ENCODE measurements around the gene TRPM1. TPM values are rescaled to one million over a fixed set of nuclear protein-coding genes. Genes with fewer than 3 reads are reported as not detected.
A peak's percentile ranks its signal among the peaks of the same experiment; 100 is the strongest.

The TRPM1 gene
- total RNA-seq, 1 experiment from 2014 or later: 0.77 TPM

DNA sequence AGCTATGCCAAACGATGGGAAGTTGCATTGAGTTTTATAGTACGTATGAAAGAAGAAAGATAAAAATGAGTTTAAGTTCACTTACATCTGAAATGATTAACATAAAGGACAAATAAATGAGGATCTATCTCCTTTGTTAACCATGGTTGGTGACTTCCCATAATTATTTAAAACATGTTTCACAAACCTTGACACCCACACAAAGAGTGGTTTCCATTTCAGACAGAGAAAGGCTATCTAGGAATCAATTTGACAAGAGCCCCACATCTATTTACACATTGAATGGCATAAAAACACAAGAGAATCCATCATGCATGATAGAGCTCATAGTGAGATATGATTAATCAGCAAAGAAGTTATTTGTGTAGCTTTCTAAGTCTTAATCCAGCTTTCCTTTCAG is 95.9 kb downstream of the TRPM1 start (continued):
- TF ChIP-seq EMX1 (CRISPR knock-in tag; IDR thresholded peaks at IDR 0.05) (no peak), ETV6 (CRISPR knock-in tag; IDR thresholded peaks at IDR 0.05) (no peak), ZNF219 (CRISPR knock-in tag; IDR thresholded peaks at IDR 0.05; ENCODE audit: borderline replicate concordance) (no peak), ZNF396 (CRISPR knock-in tag; IDR thresholded peaks at IDR 0.05; ENCODE audit: borderline replicate concordance) (no peak)
- TF ChIP-seq, protein P1, sequence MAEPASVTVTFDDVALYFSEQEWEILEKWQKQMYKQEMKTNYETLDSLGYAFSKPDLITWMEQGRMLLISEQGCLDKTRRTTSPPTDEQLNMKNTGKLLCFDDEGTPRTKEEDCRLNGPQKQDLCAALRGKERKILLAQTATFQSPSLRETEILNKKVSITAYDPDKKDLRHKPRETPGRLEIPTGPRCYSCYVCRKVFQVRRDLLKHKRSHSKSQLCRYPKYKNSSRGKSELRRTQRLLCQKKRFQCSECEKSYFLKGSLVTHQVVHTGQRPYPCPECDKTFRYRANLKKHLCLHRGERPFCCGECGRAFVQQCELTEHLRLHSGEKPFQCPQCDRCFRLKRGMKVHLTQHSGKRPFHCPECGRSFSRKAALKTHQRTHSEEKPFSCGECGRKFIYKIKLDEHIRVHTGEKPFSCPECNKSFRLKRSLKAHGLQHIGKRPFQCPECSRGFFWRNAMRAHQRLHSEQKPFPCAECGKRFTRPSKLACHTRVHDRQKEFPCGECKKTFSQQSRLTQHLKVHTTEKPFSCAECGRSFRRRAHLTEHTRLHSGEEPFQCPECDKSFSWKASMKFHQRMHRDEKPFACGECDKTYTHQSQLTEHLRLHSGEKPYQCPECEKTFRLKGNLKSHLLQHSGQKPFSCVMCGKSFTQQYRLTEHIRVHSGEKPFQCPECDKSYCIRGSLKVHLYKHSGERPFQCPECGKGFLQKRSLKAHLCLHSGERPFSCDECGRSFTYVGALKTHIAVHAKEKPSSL (CRISPR knock-in tag; conservative IDR thresholded peaks at IDR 0.05): no peak
- TF ChIP-seq, protein P2, sequence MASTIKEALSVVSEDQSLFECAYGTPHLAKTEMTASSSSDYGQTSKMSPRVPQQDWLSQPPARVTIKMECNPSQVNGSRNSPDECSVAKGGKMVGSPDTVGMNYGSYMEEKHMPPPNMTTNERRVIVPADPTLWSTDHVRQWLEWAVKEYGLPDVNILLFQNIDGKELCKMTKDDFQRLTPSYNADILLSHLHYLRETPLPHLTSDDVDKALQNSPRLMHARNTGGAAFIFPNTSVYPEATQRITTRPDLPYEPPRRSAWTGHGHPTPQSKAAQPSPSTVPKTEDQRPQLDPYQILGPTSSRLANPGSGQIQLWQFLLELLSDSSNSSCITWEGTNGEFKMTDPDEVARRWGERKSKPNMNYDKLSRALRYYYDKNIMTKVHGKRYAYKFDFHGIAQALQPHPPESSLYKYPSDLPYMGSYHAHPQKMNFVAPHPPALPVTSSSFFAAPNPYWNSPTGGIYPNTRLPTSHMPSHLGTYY (CRISPR knock-in tag; IDR thresholded peaks at IDR 0.05): no peak

DNA sequence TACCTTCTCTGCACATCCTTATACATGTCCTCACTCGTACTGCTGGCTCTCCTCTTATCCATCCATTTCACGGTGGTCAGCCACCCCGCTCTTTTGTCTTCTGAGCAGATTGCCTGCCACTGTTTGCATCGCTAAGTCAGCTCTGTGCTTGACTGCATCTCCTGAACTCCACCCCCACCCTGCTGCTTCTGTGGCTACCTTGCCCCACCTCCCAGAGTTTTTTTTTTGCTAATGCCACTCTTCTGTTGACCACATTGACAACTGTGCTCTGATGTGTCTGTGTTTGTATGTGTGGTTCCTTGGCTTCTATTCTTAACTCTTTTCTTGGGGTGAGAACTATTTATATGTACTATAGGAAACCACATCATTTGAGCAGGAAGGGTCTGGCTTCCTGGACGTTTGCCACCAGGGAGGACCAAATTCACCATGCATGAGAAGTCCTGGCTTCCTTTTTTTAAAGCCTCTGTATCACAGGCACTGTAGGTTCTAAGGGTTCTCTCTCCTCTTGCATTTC is 97.2 kb downstream of the TRPM1 start:
- ATAC-seq (peak; percentile 89), DNase-seq (ENCODE audit: low spot score) (peak; percentile 34)
- Mint-ChIP-seq H3K4me1 (peaks cover 18% of the 10 kb centered on the region), H3K9me3 (no peaks in the 10 kb centered on the region), H3K27me3 (ENCODE audit: low read depth) (no peaks in the 10 kb centered on the region), H3K4me3 (no peak overlapping the region), H3K36me3 (no peaks in the 10 kb centered on the region), H3K27ac (no peak overlapping the region; the same call in 1 of the 2 replicates)
- CTCF ChIA-PET: interaction anchor here (0.8 to 1.7 kb wide), 2 partner anchors 125 to 126 kb away, joined by 3 to 5 read pairs; no protein-coding TSS in a partner anchor
- TF ChIP-seq, protein P3, sequence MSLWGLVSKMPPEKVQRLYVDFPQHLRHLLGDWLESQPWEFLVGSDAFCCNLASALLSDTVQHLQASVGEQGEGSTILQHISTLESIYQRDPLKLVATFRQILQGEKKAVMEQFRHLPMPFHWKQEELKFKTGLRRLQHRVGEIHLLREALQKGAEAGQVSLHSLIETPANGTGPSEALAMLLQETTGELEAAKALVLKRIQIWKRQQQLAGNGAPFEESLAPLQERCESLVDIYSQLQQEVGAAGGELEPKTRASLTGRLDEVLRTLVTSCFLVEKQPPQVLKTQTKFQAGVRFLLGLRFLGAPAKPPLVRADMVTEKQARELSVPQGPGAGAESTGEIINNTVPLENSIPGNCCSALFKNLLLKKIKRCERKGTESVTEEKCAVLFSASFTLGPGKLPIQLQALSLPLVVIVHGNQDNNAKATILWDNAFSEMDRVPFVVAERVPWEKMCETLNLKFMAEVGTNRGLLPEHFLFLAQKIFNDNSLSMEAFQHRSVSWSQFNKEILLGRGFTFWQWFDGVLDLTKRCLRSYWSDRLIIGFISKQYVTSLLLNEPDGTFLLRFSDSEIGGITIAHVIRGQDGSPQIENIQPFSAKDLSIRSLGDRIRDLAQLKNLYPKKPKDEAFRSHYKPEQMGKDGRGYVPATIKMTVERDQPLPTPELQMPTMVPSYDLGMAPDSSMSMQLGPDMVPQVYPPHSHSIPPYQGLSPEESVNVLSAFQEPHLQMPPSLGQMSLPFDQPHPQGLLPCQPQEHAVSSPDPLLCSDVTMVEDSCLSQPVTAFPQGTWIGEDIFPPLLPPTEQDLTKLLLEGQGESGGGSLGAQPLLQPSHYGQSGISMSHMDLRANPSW (CRISPR knock-in tag; conservative IDR thresholded peaks at IDR 0.05; ENCODE audit: low read depth): no peak
- POLR2A ChIA-PET: interaction anchor here (0.7 kb wide), 1 partner anchor 12 kb away, joined by 3 read pairs; no protein-coding TSS in a partner anchor

DNA sequence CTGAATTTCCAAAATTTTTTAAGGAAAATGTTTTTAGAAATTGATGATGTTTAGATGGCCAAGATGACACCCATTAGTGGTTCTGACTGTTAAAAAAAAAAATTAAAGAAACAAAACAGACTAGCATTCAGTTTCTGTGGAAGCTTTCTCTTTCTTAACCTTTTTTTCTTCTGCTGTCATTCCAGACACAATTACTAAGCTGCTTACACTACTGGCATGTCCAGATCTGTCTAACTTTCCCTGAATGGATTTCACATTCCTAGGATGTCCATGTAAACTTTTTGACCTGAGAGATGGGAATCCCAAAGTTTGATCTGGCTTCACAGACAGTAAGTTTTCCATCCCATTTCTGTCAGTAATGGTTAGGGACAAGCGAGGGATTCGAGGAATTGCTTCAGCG is 99.8 kb downstream of the TRPM1 start:
- Mint-ChIP-seq H3K27me3 (ENCODE audit: low read depth) (no peaks in the 10 kb centered on the region), H3K36me3 (no peaks in the 10 kb centered on the region), H3K4me3 (no peak overlapping the region), H3K27ac (no peak overlapping the region), H3K4me1 (peaks cover 18% of the 10 kb centered on the region), H3K9me3 (no peaks in the 10 kb centered on the region)
- POLR2A ChIA-PET: no interaction called here
- no peak for ATAC-seq
- no peak for DNase-seq (ENCODE audit: low spot score)
- CTCF ChIA-PET: interaction anchor here (0.7 kb wide), 1 partner anchor 64 kb away, joined by 4 read pairs; no protein-coding TSS in a partner anchor
- TF ChIP-seq, protein P4, sequence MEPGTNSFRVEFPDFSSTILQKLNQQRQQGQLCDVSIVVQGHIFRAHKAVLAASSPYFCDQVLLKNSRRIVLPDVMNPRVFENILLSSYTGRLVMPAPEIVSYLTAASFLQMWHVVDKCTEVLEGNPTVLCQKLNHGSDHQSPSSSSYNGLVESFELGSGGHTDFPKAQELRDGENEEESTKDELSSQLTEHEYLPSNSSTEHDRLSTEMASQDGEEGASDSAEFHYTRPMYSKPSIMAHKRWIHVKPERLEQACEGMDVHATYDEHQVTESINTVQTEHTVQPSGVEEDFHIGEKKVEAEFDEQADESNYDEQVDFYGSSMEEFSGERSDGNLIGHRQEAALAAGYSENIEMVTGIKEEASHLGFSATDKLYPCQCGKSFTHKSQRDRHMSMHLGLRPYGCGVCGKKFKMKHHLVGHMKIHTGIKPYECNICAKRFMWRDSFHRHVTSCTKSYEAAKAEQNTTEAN (CRISPR knock-in tag; IDR thresholded peaks at IDR 0.05): no peak
- TF ChIP-seq NFE2L1 (CRISPR knock-in tag; IDR thresholded peaks at IDR 0.05): no peak
- TF ChIP-seq, protein P5, sequence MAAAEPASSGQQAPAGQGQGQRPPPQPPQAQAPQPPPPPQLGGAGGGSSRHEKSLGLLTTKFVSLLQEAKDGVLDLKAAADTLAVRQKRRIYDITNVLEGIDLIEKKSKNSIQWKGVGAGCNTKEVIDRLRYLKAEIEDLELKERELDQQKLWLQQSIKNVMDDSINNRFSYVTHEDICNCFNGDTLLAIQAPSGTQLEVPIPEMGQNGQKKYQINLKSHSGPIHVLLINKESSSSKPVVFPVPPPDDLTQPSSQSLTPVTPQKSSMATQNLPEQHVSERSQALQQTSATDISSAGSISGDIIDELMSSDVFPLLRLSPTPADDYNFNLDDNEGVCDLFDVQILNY (CRISPR knock-in tag; IDR thresholded peaks at IDR 0.05): no peak
- TF ChIP-seq, protein P6, sequence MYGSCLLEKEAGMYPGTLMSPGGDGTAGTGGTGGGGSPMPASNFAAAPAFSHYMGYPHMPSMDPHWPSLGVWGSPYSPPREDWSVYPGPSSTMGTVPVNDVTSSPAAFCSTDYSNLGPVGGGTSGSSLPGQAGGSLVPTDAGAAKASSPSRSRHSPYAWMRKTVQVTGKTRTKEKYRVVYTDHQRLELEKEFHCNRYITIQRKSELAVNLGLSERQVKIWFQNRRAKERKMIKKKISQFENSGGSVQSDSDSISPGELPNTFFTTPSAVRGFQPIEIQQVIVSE (CRISPR knock-in tag; IDR thresholded peaks at IDR 0.05; ENCODE audit: borderline replicate concordance): no peak
- TF ChIP-seq, protein P7, sequence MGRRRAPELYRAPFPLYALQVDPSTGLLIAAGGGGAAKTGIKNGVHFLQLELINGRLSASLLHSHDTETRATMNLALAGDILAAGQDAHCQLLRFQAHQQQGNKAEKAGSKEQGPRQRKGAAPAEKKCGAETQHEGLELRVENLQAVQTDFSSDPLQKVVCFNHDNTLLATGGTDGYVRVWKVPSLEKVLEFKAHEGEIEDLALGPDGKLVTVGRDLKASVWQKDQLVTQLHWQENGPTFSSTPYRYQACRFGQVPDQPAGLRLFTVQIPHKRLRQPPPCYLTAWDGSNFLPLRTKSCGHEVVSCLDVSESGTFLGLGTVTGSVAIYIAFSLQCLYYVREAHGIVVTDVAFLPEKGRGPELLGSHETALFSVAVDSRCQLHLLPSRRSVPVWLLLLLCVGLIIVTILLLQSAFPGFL (CRISPR knock-in tag; IDR thresholded peaks at IDR 0.05; ENCODE audit: borderline replicate concordance): no peak
- TF ChIP-seq, protein P8, sequence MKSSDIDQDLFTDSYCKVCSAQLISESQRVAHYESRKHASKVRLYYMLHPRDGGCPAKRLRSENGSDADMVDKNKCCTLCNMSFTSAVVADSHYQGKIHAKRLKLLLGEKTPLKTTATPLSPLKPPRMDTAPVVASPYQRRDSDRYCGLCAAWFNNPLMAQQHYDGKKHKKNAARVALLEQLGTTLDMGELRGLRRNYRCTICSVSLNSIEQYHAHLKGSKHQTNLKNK (CRISPR knock-in tag; IDR thresholded peaks at IDR 0.05): no peak
- TF ChIP-seq PRRX2 (CRISPR knock-in tag; IDR thresholded peaks at IDR 0.05): no peak
- no peak for TF ChIP-seq MXD4 (CRISPR knock-in tag; IDR thresholded peaks at IDR 0.05; ENCODE audit: borderline replicate concordance)
- no peak for TF ChIP-seq RELA (CRISPR knock-in tag; IDR thresholded peaks at IDR 0.05; ENCODE audit: borderline replicate concordance)
- TF ChIP-seq HMGA2 (CRISPR knock-in tag; IDR thresholded peaks at IDR 0.05): no peak
- no peak for TF ChIP-seq ZNF416 (CRISPR knock-in tag; IDR thresholded peaks at IDR 0.05)
- no peak for TF ChIP-seq NFYB (CRISPR knock-in tag; conservative IDR thresholded peaks at IDR 0.05; ENCODE audit: low read depth)
- no peak for TF ChIP-seq SMAD4 (CRISPR knock-in tag; IDR thresholded peaks at IDR 0.05)
- TF ChIP-seq, protein P9, sequence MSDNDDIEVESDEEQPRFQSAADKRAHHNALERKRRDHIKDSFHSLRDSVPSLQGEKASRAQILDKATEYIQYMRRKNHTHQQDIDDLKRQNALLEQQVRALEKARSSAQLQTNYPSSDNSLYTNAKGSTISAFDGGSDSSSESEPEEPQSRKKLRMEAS (CRISPR knock-in tag; IDR thresholded peaks at IDR 0.05): no peak

Measured in WTC11 (cell line).